ENCODE data around the gene FUT7.

- TF ChIP-seq POLR2AphosphoS5 (IDR thresholded peaks at IDR 0.05; ENCODE audit: borderline replicate concordance, low read depth, low read length) (no peak), EZH2 (IDR thresholded peaks at IDR 0.05) (no peak)
These were observed 34.4 kb upstream of the FUT7 start for GRCh38 chr9:137066096-137066861.
